Fibroblast of skin of right quadriceps (primary cell): Measurements from ENCODE around the gene FOXRED1.

ENCODE experiments used
- DNase-seq: peaks from one replicate; pipeline ENCODE4 v3.0.0-alpha.2; 2013

Gene FOXRED1

GRCh38 chr11:126313826-126314225, 44.9 kb downstream of the FOXRED1 start:
- DNase-seq: no peak

- DNase-seq: no peak
Observed at GRCh38 chr11:126317432-126317755, 48.4 kb downstream of the FOXRED1 start.

- peak; percentile 86 for DNase-seq
Observed at GRCh38 chr11:126317756-126318573, 49.0 kb downstream of the FOXRED1 start.

GRCh38 chr11:126318574-126319373, 49.8 kb downstream of the FOXRED1 start:
- peak; percentile 97 for DNase-seq

DNA sequence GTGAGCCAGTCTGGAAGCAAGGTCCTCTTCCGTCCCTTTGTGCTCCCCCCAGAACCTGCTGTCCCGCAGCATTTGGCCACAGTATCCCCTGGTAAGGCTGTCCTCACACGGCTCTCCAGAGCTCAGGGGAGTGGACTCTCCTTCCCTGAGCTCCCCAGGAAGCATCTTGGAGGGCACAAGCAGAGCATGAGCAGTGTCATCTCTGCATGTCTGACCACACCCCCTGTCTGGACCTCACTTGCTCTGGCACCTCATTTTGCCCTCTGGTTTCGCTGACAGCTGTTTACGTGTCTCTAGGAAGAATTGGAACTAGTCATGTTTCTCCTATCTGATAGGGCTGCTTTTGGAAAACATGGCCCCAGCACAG, 50.4 kb downstream of the FOXRED1 start:
- DNase-seq: no peak

GRCh38 chr11:126322996-126323395, 54.0 kb downstream of the FOXRED1 start:
- no peak for DNase-seq

DNA sequence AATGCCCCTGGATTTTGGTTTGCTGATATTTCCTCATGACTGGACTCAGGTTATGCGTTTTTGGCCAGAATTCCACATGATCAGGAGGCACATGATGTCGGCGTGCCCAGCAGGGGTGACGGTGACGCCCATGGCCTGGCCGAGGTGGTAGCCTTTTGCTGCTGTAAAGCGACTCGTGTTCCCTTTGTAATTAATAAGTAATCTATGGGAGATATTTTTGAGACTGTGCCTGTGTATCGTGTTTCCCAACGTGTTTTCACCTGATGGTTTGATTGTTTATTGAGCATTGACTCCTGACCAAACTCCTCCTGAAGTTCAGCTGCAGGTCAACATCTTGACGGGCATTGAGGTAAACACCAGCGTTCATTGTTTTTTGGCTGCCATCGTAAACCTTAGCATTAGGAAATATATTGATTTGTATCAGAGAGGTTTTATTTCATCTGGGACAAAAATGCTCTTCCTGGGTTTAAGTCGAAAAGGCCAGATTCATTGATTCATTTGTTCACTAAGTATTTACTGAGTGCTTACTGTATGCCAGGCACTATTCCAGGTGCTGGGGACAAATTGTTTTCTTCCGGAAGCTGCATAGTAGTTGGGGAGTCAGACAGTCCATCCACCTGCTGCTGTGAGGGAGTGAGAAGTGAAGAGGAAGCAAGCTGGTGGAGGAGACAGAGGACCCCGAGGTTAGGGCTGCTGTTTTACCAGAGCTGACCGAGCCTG, 58.5 kb downstream of the FOXRED1 start:
- DNase-seq: no peak
